ENCODE results near the gene TIGD1. TPM values are rescaled to one million over a fixed set of nuclear protein-coding genes. Genes with fewer than 3 reads are reported as not detected.

TIGD1 gene
- total RNA-seq, 1 donor from 2014 or later = 12.0 TPM

- TF ChIP-seq CTCF (IDR thresholded peaks at IDR 0.05; ENCODE audit: unreplicated experiment) = no peak
- Mint-ChIP-seq H3K27me3 (peaks cover 47% of the 10 kb centered on the region), H3K4me3 (ENCODE audit: low read depth) (no peak overlapping the region), H3K27ac (no peak overlapping the region), H3K9me3 (ENCODE audit: low read depth) (no peaks in the 10 kb centered on the region), H3K36me3 (ENCODE audit: insufficient read depth) (no peaks in the 10 kb centered on the region), H3K4me1 (ENCODE audit: low read depth) (peaks cover 1% of the 10 kb centered on the region)
- DNase-seq (ENCODE audit: low spot score, unreplicated experiment) = no peak
Measured at GRCh38 chr2:232524771-232525170, 25.6 kb downstream of the TIGD1 start.

GRCh38 chr2:232523682-232524597, 26.4 kb downstream of the TIGD1 start:
- DNase-seq (ENCODE audit: low spot score, unreplicated experiment) = peak; percentile 37
- H3K4me1 Mint-ChIP-seq (ENCODE audit: low read depth) = peaks cover 1% of the 10 kb centered on the region
- H3K27ac Mint-ChIP-seq = no peak overlapping the region
- peak overlapping the region; percentile 44 for H3K4me3 Mint-ChIP-seq (ENCODE audit: low read depth)
- no peaks in the 10 kb centered on the region for H3K9me3 Mint-ChIP-seq (ENCODE audit: low read depth)
- peaks cover 51% of the 10 kb centered on the region for H3K27me3 Mint-ChIP-seq
- H3K36me3 Mint-ChIP-seq (ENCODE audit: insufficient read depth) = no peaks in the 10 kb centered on the region
- peak; percentile 61 for TF ChIP-seq CTCF (IDR thresholded peaks at IDR 0.05; ENCODE audit: unreplicated experiment)

- Mint-ChIP-seq H3K36me3 (ENCODE audit: insufficient read depth) (no peaks in the 10 kb centered on the region), H3K27me3 (peaks cover 51% of the 10 kb centered on the region), H3K9me3 (ENCODE audit: low read depth) (no peaks in the 10 kb centered on the region), H3K27ac (no peak overlapping the region), H3K4me3 (ENCODE audit: low read depth) (peak overlapping the region; percentile 11), H3K4me1 (ENCODE audit: low read depth) (peaks cover 1% of the 10 kb centered on the region)
- no peak for DNase-seq (ENCODE audit: low spot score, unreplicated experiment)
- no peak for TF ChIP-seq CTCF (IDR thresholded peaks at IDR 0.05; ENCODE audit: unreplicated experiment)
Measured at GRCh38 chr2:232523402-232523681, 27.0 kb downstream of the TIGD1 start.

- H3K27me3 Mint-ChIP-seq = peaks cover 51% of the 10 kb centered on the region
- no peaks in the 10 kb centered on the region for H3K36me3 Mint-ChIP-seq (ENCODE audit: insufficient read depth)
- no peaks in the 10 kb centered on the region for H3K9me3 Mint-ChIP-seq (ENCODE audit: low read depth)
- H3K27ac Mint-ChIP-seq = no peak overlapping the region
- no peak overlapping the region for H3K4me3 Mint-ChIP-seq (ENCODE audit: low read depth)
- H3K4me1 Mint-ChIP-seq (ENCODE audit: low read depth) = peaks cover 1% of the 10 kb centered on the region
- DNase-seq (ENCODE audit: low spot score, unreplicated experiment) = no peak
- TF ChIP-seq CTCF (IDR thresholded peaks at IDR 0.05; ENCODE audit: unreplicated experiment) = no peak
Measured at GRCh38 chr2:232522623-232523401, 27.5 kb downstream of the TIGD1 start.

- Mint-ChIP-seq H3K4me3 (ENCODE audit: low read depth) (no peak overlapping the region), H3K27ac (no peak overlapping the region), H3K27me3 (peaks cover 48% of the 10 kb centered on the region), H3K9me3 (ENCODE audit: low read depth) (no peaks in the 10 kb centered on the region), H3K36me3 (ENCODE audit: insufficient read depth) (no peaks in the 10 kb centered on the region), H3K4me1 (ENCODE audit: low read depth) (peaks cover 1% of the 10 kb centered on the region)
- peak; percentile 96 for TF ChIP-seq CTCF (IDR thresholded peaks at IDR 0.05; ENCODE audit: unreplicated experiment)
- peak; percentile 71 for DNase-seq (ENCODE audit: low spot score, unreplicated experiment)
Measured at GRCh38 chr2:232521959-232522622, 28.3 kb downstream of the TIGD1 start.

All from progenitor cell of endocrine pancreas (in vitro differentiated cells).